GM19035 (cell line): ENCODE data around the gene FGF5.
"Not testable (repeated sequence)": the region's sequence is repeated elsewhere in the genome, so short reads cannot be mapped to it uniquely, and the experiment has no call there.

Experiments used
- ATAC-seq: cut with Tn5 transposase; IDR thresholded peaks from one replicate; pipeline ENCODE4 v1.9.1; 2021; ENCODE audit not compliant: unreplicated experiment

The FGF5 gene, protein sequence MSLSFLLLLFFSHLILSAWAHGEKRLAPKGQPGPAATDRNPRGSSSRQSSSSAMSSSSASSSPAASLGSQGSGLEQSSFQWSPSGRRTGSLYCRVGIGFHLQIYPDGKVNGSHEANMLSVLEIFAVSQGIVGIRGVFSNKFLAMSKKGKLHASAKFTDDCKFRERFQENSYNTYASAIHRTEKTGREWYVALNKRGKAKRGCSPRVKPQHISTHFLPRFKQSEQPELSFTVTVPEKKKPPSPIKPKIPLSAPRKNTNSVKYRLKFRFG

DNA sequence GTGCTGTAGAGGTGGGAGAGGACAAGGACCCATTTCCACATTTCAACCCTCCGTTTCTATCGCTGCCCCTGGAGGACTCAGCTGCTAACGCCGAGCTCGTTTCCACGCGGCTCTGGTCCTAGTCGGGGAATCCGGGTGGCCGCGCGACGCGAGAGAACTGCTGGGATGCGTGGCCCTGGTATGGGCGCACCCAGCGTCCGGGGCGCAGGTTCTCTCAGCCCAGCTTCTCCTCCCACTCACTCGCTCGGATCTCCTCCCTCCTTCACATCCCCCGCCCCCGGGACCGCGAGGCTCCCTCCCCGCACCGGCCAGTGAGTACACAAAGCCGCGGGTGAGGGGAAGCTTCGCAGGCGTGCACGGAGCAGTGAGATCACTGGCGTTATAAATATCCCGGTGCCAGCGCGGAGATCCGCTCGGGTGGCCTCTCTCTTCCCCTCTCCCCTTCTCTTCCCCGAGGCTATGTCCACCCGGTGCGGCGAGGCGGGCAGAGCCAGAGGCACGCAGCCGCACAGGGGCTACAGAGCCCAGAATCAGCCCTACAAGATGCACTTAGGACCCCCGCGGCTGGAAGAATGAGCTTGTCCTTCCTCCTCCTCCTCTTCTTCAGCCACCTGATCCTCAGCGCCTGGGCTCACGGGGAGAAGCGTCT, at the start of gene FGF5:
FGF5 (plus strand) TSS at position 412 of the 649 bp plus-strand sequence; CDS start at position 573, 161 bp downstream.
- no peak for ATAC-seq

DNA sequence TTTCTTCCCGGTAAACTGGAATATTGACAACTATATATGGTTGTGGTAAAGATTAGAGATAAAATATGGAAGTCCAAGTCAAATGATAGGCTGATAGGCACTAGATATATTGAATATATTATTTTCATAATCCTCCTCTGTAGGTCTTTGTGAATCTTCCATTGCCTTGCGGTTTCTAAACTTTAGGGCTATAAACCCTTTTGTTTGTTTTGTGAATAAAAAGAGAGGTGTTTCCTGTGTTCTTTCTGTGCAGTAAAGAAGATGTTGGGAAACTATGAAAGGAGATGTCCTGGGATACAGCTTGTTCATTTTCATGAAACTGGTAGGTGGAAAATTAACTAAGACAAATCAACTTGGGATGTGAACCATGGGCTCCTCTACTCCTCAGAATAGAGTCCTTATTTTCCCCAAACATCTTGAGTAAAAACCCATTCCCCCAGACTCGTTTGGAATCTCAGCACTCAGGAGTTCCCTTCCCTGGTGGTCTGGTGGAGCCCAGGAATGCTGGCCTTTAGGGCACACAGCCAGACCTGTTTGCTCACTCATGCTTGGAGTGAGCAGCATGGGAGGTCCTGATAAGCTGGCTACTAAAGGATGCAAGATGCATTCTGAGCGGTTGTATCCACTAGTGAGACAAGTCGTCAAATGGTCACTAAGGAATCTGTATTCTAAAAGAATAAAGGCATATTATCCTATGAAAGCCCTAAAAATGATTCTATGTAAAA, 47.0 kb upstream of the FGF5 start:
- no peak for ATAC-seq

DNA sequence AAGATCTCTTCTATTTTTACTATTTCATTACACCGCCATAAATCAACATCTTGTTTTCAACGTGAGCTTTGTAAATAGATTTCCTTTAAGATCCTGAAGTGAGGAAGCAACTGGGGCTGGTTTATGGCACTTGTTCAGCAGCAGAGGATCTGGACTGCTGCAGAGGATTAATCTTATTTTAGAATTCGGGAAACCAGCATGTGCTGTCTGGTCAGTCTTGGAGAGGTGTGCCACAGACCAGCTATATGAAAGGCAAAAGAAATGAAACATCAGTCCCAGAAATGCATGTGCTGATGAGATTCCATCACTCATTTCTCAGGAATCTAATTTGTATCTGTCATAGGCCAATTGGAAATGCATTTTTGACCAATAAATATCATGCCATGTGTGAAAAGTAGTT, 45.8 kb upstream of the FGF5 start:
- ATAC-seq = no peak

DNA sequence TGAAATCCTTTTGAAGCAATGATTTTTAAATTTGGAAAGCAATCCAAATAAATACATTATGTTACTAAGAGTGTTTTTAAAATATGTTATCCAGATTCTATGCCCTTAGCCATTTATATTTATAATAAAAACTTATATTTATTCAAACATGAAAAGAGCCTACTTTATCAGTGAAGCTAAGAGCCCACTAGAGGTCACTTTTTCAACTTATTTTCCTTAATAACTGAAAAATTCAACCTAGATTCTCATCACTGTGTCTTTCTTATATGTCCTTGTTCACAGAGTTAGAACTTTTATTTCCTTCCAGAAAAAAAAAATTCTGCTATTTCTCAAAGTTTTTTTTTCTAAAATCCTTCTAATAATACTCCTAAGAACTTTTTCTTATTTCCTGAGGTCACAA, 45.3 kb upstream of the FGF5 start:
- no peak for ATAC-seq

DNA sequence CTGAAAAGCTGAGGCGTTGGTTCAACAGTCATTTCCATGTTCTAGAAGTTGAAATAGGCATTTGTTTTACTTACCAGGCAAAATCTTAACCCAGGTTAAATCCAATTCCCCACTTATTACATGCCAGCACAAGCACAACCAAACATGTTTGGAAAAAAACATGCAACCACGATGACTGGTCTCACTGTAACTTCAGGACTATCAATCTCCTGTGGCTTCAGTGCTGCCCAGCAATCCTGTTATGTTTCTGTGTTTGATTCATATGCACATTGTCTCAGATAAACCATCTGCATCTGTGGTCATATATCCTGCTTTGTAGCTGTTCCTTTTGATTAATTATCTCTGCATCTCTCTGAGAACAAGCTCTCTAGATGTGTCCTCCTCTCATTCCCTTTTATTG, 40.9 kb upstream of the FGF5 start:
- no peak for ATAC-seq

DNA sequence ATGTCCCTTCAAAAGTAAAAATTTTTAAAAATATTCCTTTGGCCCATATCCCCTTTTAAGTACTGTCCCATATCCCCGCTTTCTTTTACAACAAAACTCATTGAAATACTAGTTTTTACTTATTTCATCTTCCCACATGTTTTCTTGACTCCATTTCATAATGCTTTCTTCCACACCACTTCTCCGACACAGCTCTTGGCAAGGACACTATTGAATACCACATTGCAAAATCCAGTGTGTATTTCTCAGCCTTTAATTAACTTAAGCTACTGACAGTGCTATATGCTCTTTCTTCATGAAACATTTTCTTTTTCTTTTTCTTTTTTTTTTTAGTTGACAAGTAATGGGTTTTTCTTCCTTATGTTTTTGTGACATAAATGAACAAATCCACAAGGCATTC, 40.4 kb upstream of the FGF5 start:
- no peak for ATAC-seq

DNA sequence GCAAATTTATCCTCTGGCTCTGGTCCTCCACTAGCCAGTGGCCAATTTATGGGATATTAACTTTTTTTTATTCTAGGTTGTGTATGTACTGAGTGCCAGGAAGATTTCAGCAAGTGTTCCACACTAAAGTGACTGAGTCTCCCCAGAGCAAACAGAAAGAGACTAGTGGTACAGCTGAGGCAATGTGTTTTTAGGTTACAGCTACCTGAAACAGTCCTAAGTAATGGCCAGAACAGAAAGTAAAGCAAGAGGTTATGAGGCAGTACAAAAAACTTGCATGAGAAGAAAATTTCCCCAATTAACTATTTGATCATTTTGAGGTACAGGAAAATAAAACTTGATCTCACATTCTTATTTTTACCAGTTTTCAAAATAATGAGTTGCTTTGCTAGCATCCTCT, 38.0 kb upstream of the FGF5 start:
- ATAC-seq = no peak

DNA sequence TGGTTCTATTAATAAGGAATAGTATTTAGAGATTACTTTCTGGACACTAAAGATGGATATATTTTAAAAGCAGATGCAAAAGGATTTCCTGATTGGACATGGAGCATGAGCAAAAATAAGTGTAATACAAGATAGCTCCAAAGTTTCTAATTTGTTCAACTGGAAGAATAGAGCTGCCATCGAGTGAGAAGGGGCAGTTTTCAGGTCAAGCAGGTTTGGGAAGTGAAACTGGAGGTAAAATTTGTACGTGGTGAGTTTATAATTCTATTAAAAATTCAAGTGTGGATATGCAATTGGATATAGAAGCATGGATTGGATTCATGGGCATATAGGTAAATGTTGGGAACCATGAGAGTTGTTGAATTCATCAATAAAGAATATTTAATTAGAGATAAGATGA, 37.3 kb upstream of the FGF5 start:
- no peak for ATAC-seq

DNA sequence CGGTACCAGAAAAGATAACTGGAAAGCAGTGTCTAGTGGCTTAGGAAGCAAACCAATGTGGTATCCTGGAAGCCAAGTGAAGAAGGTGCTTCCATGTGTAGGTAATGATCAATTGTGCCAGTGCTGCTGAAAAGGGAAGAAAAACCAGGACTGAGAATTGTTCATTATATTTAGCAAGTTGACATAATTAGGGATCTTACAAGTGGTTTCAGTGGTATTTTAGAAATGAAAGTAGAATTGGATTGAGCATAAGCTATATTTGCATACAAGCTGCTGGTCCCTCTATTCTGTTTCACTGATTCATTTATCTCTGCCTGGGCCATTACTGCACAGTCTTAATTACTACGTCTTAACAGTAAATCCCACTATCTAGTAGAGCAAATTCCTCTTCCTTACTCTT, 36.9 kb upstream of the FGF5 start:
- peak; percentile 72 for ATAC-seq

DNA sequence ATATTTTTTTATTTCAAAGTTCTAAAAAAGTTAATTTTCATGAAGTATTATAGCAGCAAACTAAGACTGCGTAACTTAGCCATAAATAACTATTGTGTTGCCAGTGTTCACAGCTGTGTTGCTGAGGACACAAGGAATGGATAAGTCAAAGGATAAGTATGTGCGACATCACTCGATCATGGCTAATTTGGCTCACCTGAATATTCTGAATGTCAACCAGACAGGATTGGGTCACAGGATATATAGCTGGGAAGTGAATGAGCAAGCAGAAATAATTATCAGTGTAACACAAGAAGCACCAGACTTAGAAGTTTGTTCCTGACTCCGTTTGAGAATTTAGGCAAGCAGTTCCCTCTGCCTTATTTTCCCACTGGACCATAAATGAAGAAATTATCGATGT, 35.3 kb upstream of the FGF5 start:
- no peak for ATAC-seq

DNA sequence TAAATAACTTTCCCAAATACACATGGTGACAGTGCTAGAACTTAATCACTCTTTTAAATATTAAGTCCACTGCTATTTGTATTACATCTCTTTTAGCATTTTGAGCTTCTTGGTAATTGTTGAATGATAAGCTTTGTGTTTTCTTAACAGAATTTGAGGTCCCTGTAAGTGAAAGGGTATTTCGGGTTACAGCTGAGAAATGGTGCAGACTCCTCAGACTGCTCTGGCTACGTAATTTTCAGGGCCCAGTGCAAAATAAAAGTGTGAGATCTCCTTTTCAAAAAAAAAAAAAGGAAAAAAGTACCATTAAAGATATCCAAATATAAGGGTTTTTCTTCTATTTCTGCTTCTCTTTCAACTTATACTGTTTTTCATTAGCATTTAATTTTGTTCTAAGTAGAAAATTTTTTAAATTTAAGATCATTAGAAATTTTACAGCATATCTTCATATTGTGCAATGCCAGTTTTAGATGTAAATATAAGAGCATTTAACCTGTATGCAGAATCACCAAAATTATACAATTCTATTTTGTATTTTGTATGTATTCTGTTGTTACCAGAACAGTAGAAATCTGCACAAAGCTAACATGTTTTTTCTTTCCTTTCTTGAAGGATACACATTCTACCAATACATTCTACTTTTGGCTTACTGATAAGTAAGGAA, 33.6 kb upstream of the FGF5 start:
- ATAC-seq = no peak

DNA sequence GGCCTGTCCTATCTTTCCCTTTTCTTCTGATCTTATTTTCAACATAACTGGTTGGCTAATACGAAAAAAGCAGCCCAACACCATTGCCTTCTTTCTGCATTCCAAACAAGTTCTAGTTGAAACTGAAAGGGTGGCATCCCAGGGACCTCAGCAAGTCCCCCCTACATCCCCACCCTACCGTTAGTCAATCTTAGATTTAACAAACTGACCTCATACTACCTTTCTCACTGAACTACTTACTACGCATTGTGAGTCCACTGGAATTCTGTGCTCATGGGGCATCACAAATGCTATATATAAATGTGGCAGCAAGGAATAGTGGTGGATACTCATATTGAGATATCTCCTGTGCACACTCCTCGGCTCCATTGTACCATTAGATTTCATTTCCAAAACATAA, 33.1 kb upstream of the FGF5 start:
- no peak for ATAC-seq

DNA sequence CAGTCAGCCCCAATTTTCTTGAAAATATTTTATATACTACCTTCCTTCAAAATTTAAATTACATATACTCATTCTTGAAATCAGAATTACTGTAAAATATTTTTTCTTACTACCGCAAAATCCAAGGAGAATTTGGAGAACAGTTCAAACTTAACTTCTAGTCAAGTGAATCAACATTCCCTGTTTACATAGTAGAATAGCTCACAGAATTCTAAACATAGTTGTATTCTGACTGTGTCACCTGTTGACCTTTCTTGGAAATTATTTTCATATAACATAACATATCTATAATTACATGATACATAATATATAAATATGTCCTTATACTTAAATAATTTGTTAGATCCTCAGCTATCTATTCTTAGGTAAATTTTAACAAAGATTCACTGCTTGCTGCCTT, 31.0 kb upstream of the FGF5 start:
- no peak for ATAC-seq

DNA sequence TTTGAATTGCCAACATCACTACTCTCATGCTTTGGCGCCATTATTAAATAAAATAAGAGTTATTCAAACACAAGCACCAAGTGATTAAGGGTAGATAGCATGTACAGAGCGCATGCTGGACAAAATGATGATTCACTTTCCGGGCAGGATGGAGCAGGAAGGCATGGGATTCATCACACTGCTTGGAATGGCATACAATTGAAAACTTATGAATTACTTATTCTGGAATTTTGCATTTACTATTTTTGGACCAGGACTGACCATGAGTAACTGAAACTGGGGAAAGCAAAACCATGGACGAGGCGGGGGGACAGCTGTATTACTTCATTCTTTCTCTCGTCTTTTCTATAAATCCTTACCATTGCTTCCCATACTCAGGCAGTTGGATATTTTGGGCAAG, 28.5 kb upstream of the FGF5 start:
- ATAC-seq = no peak

DNA sequence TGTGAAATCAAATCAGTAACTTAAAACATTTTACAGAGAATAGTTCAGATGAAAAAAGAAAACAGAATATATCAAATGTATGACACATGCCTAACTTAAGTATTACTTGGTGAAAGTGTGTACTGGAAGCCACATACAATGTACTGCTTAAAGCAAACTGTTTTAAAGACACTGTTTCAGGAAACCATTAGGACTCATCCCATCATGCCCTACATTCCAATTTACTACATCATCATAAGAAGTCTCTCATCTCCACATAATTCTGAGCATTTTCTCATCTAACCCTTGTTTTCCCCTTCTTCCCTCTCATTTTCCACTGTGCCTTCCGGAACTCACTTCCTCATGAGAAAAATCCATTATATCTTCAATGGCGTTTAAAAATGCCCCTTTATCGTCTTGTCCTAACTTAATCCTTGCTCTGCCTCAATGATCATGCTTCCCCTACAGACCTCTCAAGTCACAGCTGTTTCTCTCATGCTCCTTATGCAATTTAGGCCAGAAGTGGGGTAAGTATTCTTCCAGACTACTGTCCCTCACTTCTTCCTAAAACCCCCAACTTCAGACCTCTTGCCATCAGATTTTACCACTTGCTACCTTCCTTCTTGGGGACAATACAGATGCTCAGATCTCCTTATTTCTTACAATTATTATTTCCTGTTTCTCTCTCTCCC, 26.8 kb upstream of the FGF5 start:
- no peak for ATAC-seq

DNA sequence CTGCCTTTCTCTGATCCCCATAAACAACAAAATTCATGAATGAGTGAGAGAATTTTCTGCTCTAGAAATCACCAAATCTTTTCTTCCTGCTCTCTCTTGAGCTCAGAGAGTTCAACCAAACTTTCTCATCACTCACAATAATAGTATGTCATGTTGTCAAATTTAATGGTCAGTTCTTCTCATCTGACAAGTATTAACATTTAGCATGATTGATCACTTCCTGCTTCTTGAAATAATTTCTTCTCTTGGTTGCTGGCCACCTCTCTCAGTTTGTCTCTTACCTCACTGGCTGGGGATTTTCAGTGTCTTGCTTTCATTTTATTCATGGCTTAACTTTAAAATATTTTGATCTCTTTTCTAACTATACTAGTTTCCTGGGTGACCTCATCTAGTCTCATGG, 25.5 kb upstream of the FGF5 start:
- no peak for ATAC-seq

DNA sequence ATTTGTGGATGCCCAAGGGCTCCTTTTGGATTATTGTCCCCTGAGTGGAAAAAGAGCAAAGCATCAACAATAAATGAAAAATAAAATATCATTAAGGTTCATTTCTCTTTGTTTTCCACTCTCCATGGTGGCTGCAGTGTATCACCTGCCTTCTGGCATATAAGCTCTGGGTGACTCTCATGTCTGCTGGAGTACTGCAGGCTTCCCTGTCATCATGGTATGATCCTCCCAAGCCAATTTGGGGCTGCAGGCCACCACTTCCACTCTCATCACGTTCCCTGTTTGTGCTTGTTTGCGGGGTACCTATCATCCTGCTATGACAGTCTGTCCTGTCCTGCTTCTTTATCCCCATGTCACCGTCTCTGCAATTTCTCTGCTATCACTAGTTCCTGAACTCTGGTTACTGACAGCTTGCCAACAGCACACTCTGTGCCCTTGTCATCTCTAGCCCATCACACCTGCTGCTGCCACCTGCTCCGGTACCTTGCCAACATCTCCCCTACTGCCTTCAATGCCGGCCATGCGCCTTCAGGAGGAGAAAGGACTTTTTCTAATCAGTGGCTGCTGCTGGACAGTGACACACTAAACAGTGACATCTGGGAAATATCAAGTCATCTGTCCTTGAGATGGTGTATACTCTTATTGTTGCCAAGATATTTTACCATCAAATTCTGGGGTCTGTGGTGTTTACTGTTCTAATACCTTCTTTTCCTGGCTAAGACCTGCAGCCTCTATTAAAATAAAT, 23.0 kb upstream of the FGF5 start:
- no peak for ATAC-seq

DNA sequence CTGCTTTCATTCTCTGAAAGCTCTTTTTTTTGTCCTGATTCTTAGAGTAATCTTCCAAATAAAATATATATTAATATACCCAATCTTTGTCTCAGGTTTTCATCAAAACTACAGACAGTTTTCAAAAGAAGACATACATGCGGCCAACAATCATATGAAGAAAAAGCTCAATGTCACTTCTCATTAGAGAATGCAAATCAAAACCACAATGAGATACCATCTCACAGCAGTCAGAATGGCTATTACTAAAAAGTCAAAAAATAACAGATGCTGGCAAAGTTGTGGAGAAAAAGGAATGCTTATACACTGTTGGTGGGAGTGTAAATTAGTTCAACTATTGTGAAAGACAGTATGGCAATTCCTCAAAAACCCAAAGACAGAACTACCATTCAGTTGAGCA, 19.0 kb upstream of the FGF5 start:
- not testable (repeated sequence) for ATAC-seq

DNA sequence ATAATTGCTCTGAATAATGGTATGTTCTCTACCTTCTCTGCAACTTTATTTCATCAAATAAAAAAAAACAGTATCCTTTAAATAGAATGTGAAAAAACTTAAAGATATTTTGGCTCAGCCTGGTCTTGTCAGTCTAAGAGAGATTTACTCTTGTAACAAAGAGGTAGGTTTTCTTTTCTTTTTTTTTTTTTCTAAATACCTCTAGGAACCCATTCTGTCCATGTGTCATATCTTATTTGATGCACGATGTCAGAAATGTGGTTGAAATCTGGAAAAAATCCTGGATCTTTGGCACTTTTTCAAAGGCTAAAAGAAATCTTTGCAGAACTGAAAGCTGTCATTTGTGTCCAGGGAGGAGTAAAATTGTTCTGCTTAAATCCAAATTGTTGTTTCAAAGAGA, 17.3 kb upstream of the FGF5 start:
- no peak for ATAC-seq

DNA sequence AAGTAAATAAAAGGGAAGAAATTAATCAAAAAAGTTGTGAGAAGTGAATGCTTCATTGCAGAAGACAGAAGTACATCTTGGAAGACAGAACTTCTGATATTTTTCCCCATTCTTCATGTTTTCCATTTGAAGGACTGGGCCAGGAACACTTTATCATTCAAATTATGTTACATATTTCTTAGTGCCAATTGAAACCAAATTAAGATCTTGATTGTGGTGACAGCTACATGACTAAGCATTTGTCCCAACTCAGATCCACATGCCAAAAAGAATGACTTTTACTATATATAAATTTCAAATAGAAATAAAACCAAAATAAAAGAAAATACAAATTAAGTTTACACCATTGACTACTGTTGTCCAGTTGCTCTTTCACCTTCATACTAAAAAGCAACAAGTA, 14.0 kb upstream of the FGF5 start:
- no peak for ATAC-seq

DNA sequence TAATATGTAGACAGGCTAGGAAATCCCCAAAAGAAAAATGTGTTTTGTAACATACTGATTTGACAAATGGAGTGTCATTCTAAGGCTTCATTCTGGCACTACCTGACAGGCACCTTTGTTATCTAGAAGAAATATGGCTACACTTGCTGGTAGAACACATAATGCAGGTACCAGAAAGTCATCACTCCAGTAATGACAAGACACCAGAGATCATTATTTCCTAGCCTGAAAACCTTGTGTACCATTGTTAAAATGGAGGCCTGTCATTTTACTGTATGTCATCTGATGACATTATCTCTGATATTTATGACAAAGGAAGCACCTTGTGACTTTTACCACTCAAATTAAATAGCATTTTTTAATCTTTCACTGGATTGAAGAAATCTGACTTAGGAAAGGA, 13.5 kb upstream of the FGF5 start:
- no peak for ATAC-seq
